Keratinocyte (primary cell): ENCODE results near the gene CDK17. TPM values are rescaled to one million over a fixed set of nuclear protein-coding genes. Genes with fewer than 3 reads are reported as not detected.

Source experiments
- DNase-seq: peaks from one replicate; pipeline ENCODE4 v3.0.0-alpha.2; 2011; ENCODE audit warnings: low read depth, missing footprints, low spot score
- FAIRE-seq: peaks from 2 replicates; lab custom pipeline; 2011; peaks lifted over from hg19 to GRCh38; lab: Jason Lieb, UNC
- H2AFZ ChIP-seq: 2 replicates; pipeline ENCODE4 v1.6.0; 2012; ENCODE audit warnings: low read length, control low read depth, inconsistent platforms; ENCODE audit not compliant: control insufficient read depth
- H3K27ac ChIP-seq: 2 replicates; pipeline ENCODE4 v1.5.1; 2011; ENCODE audit warnings: low read length; ENCODE audit not compliant: control insufficient read depth, insufficient read depth
- H3K27me3 ChIP-seq: 3 replicates; pipeline ENCODE4 v1.6.0; 2011; ENCODE audit warnings: low read length; ENCODE audit not compliant: control insufficient read depth, insufficient read depth; ENCODE audit errors: extremely low read depth
- H3K36me3 ChIP-seq, 2 experiments: 2 replicates in 1 of 2; 3 replicates in 1 of 2; pipeline ENCODE4 v1.5.1; 2011; ENCODE audit warnings: low read length in 2 of 2, mild to moderate bottlenecking in 1 of 2; ENCODE audit not compliant: control insufficient read depth in 2 of 2, insufficient read depth in 2 of 2; ENCODE audit errors: extremely low read depth in 1 of 2
- H3K4me1 ChIP-seq: 3 replicates; pipeline ENCODE4 v1.5.1; 2011; ENCODE audit warnings: low read length; ENCODE audit not compliant: control insufficient read depth, insufficient read depth; ENCODE audit errors: extremely low read depth
- H3K4me2 ChIP-seq: 3 replicates; pipeline ENCODE4 v1.6.0; 2011; ENCODE audit warnings: low read depth, low read length; ENCODE audit not compliant: control insufficient read depth, insufficient read depth; ENCODE audit errors: extremely low read depth
- H3K4me3 ChIP-seq, 3 experiments: fragments of 200-600 bp in 1 of 3; sonication (generic) in 1 of 3; 2 replicates in 2 of 3; 3 replicates in 1 of 3; pipeline ENCODE4 v1.5.1; 2011 to 2016; ENCODE audit warnings: low read length in 3 of 3, mild to moderate bottlenecking in 3 of 3, control low read depth in 2 of 3, inconsistent platforms in 1 of 3, low read depth in 1 of 3, mixed read lengths in 1 of 3, mixed run types in 1 of 3, moderate library complexity in 1 of 3; ENCODE audit not compliant: control insufficient read depth in 2 of 3, insufficient read depth in 2 of 3; ENCODE audit errors: extremely low read depth in 1 of 3
- H3K79me2 ChIP-seq: 2 replicates; pipeline ENCODE4 v1.6.0; 2012; ENCODE audit warnings: low read length; ENCODE audit not compliant: control insufficient read depth, insufficient read depth
- H3K9ac ChIP-seq: 3 replicates; pipeline ENCODE4 v1.6.0; 2011; ENCODE audit warnings: low read length; ENCODE audit not compliant: control insufficient read depth, insufficient read depth; ENCODE audit errors: extremely low read depth
- H3K9me1 ChIP-seq: 3 replicates; pipeline ENCODE4 v1.6.0; 2011; ENCODE audit warnings: low read length; ENCODE audit not compliant: control insufficient read depth, insufficient read depth; ENCODE audit errors: extremely low read depth
- H3K9me3 ChIP-seq: 2 replicates; pipeline ENCODE4 v1.5.1; 2012; ENCODE audit warnings: low read depth, low read length; ENCODE audit not compliant: control insufficient read depth
- H4K20me1 ChIP-seq: 3 replicates; pipeline ENCODE4 v1.6.0; 2011; ENCODE audit warnings: low read length; ENCODE audit not compliant: control insufficient read depth, insufficient read depth; ENCODE audit errors: extremely low read depth
- EZH2 ChIP-seq: IDR thresholded peaks from one replicate; pipeline ENCODE4 v1.6.1; 2012; ENCODE audit warnings: inconsistent platforms, mild to moderate bottlenecking, low read length, moderate library complexity
- dilution Hi-C: fragments of 300-500 bp; cut with MboI; formaldehyde crosslinking; loops from one replicate; pipeline ENCODE4 v1.7.0; 2020; ENCODE audit warnings: low sequenced_read_pairs; ENCODE audit not compliant: extremely low pct_ligation_motif_present
- polyA plus RNA-seq, 5 experiments: library from polyadenylated mRNA; depleted of rRNA in 3 of 5; stranded (reverse) in 3 of 5; stranded (forward) in 1 of 5; unstranded in 1 of 5; fragments of >200 nt; gene quantifications; 1 replicate in 1 of 5; 2 replicates in 3 of 5; 3 replicates in 1 of 5; pipeline versions ENCODE4 v1.2.1 to v1.2.3, GENCODE V29; 2011 to 2012; ENCODE audit warnings: missing spikeins in 2 of 5, low read depth in 1 of 5, low replicate concordance in 1 of 5
- TF ChIP-seq, protein P1 (sequence below), 3 experiments: IDR thresholded peaks in 1 of 3; conservative IDR thresholded peaks in 1 of 3; optimal IDR thresholded peaks in 1 of 3; 2 replicates in 2 of 3; 3 replicates in 1 of 3; pipeline versions ENCODE3 to v1.5.1; 2011; ENCODE audit warnings: low read length in 3 of 3, mild to moderate bottlenecking in 3 of 3, moderate library complexity in 2 of 3, control low read depth in 1 of 3, inconsistent platforms in 1 of 3; ENCODE audit not compliant: insufficient read depth in 2 of 3; ENCODE audit errors: extremely low read depth in 1 of 3

CDK17 gene
- polyA plus RNA-seq, 1 donor (not counting 4 experiments of a cell fraction or from before 2014, with no cell fraction given): 33.0 TPM

DNA sequence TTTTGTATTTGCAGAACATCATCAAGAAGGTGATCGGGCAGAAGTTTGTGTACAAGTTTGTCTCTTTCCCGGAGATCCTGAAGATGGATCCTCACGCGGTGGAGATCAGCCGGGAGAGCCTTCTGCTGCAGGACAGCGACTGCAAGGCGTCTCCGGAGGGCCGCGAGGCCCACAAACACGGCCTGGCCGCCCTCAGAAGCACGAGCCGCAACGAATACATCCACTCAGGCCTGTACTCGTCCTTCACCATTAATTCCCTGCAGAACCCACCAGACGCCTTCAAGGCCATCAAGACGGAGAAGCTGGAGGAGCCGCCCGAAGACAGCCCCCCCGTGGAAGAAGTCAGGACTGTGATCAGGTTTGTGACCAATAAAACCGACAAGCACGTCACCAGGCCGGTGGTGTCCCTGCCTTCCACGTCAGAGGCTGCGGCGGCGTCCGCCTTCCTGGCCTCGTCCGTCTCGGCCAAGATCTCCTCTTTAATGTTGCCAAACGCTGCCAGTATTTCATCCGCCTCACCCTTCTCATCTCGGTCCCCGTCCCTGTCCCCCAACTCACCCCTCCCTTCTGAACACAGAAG lies 153.2 kb downstream of the CDK17 start:
- Histone ChIP-seq H3K27ac (no peak overlapping the region), H3K79me2 (peaks cover 91% of the 10 kb centered on the region), H3K9me1 (peaks cover 10% of the 10 kb centered on the region), H3K4me3 (no peak overlapping the region), H3K4me1 (peaks cover 14% of the 10 kb centered on the region), H3K9me3 (no peaks in the 10 kb centered on the region), H3K36me3 (peaks cover 39 to 64% of the 10 kb centered on the region in 2 experiments), H3K4me2 (no peak overlapping the region), H3K9ac (no peak overlapping the region), H3K27me3 (no peaks in the 10 kb centered on the region), H2AFZ (no peak overlapping the region), H4K20me1 (peaks cover 19% of the 10 kb centered on the region)
- FAIRE-seq (no peak), DNase-seq (no peak)
- TF ChIP-seq, protein P1, sequence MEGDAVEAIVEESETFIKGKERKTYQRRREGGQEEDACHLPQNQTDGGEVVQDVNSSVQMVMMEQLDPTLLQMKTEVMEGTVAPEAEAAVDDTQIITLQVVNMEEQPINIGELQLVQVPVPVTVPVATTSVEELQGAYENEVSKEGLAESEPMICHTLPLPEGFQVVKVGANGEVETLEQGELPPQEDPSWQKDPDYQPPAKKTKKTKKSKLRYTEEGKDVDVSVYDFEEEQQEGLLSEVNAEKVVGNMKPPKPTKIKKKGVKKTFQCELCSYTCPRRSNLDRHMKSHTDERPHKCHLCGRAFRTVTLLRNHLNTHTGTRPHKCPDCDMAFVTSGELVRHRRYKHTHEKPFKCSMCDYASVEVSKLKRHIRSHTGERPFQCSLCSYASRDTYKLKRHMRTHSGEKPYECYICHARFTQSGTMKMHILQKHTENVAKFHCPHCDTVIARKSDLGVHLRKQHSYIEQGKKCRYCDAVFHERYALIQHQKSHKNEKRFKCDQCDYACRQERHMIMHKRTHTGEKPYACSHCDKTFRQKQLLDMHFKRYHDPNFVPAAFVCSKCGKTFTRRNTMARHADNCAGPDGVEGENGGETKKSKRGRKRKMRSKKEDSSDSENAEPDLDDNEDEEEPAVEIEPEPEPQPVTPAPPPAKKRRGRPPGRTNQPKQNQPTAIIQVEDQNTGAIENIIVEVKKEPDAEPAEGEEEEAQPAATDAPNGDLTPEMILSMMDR (optimal IDR thresholded peaks at IDR 0.05 in 1 of 3, IDR thresholded peaks at IDR 0.05 in 1 of 3, conservative IDR thresholded peaks at IDR 0.05 in 1 of 3; ENCODE audit: extremely low read depth in 1 of 3, insufficient read depth in 2 of 3, low read length in 3 of 3): no peak
- TF ChIP-seq EZH2: no peak
- dilution Hi-C loops: no loop called here

DNA sequence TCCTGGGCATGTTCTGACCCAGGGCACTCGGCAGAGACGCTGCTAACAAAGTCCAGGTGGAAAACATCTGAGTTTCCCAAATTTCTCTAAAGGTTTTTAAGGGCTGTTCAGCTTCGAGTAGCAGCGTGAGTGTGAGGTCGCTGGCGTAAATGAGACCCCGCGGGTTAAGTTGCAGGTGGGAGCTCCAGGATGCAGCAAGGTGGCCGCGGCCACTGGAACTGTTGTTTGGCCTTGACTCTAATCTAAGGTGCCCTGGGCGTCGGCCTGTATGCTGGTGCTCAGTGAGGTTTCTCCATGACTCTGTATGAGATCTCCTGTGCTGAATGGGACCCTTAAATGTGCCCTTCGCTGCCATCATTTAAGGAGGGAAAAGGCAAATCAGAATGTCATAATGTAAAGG lies 155.4 kb downstream of the CDK17 start:
- FAIRE-seq (no peak), DNase-seq (no peak)
- dilution Hi-C loops: no loop called here
- H3K9me3 ChIP-seq: no peaks in the 10 kb centered on the region
- H3K4me1 ChIP-seq: peaks cover 13% of the 10 kb centered on the region
- peaks cover 33 to 65% of the 10 kb centered on the region in 2 experiments for H3K36me3 ChIP-seq
- no peak overlapping the region for H3K4me3 ChIP-seq
- no peak overlapping the region for H3K4me2 ChIP-seq
- peaks cover 7% of the 10 kb centered on the region for H3K9me1 ChIP-seq
- H3K27me3 ChIP-seq: no peaks in the 10 kb centered on the region
- no peak for TF ChIP-seq EZH2
- TF ChIP-seq, protein P1 (optimal IDR thresholded peaks at IDR 0.05 in 1 of 3, IDR thresholded peaks at IDR 0.05 in 1 of 3, conservative IDR thresholded peaks at IDR 0.05 in 1 of 3; ENCODE audit: extremely low read depth in 1 of 3, insufficient read depth in 2 of 3, low read length in 3 of 3): no peak
- peaks cover 18% of the 10 kb centered on the region for H4K20me1 ChIP-seq
- H2AFZ ChIP-seq: no peak overlapping the region
- no peak overlapping the region for H3K9ac ChIP-seq
- peaks cover 92% of the 10 kb centered on the region for H3K79me2 ChIP-seq
- H3K27ac ChIP-seq: no peak overlapping the region
